Motor neuron (in vitro differentiated cells): ENCODE measurements around the gene GREB1L. TPM values are rescaled to one million over a fixed set of nuclear protein-coding genes. Genes with fewer than 3 reads are reported as not detected.

Experiments
- ATAC-seq, 8 experiments: fragments of 200-7000 bp; cut with Tn5 transposase; replicated peaks in 6 of 8; 2 replicates each; pipeline ENCODE4 v1.8.0; 2021; ENCODE audit warnings: mild to moderate bottlenecking in 8 of 8, moderate library complexity in 8 of 8
- H3K27ac ChIP-seq, 2 donors: fragments of 250-450 bp; sonication (Bioruptor Pico); 2 replicates each; pipeline ENCODE4 v1.9.0; 2021; ENCODE audit warnings: antibody characterized with exemption in 2 of 2, mild to moderate bottlenecking in 2 of 2, moderate library complexity in 1 of 2
- H3K4me1 ChIP-seq, 2 donors: fragments of 250-450 bp; sonication (Bioruptor Pico); replicated peaks in 1 of 2; 2 replicates each; pipeline ENCODE4 v1.6.1; 2021; ENCODE audit warnings: antibody characterized with exemption in 2 of 2, mild to moderate bottlenecking in 2 of 2, moderate library complexity in 1 of 2
- H3K4me3 ChIP-seq, 5 donors: fragments of 250-450 bp; sonication (Bioruptor Pico); 2 replicates each; pipeline ENCODE4 v1.9.0; 2021; ENCODE audit warnings: antibody characterized with exemption in 5 of 5, mild to moderate bottlenecking in 5 of 5, moderate library complexity in 4 of 5
- WGBS, 10 experiments: fragments of 450-650 bp; shearing (Covaris generic); methylation state at CpG; one replicate each; pipeline ENCODE4 v1.0.0; 2022; 5-methylcytosine and 5-hydroxymethylcytosine counted together
- in situ Hi-C, 9 experiments: fragments of 400-800 bp; cut with MboI; loops; one replicate each; pipeline ENCODE4 v1.15.0; 2021; ENCODE audit warnings: low sequenced_read_pairs in 9 of 9, low pct_unique_long_range_greater_than_20kb in 2 of 9; ENCODE audit not compliant: unreplicated experiment in 9 of 9
- total RNA-seq, 8 experiments: library from RNA; unstranded; fragments of 300-600 nt; gene quantifications; 2 replicates each; pipeline versions ENCODE4 v1.2.3 to v1.2.4, GENCODE V29; 2022

GREB1L gene
- total RNA-seq, 8 experiments from 2014 or later: 0.36 to 39.3 (median 13.2) TPM

- H3K27ac ChIP-seq: no peak overlapping the region
- H3K4me3 ChIP-seq: no peak overlapping the region
- ATAC-seq: peak in 2 of 8 experiments; percentile 71 to 78
- peaks cover 0 to 7% of the 10 kb centered on the region in 2 donors for H3K4me1 ChIP-seq
- in situ Hi-C loops: loop anchor here in 8 of 9 experiments (5.0 to 25.0 kb wide), 6 partner anchors 223 to 261 kb away; no protein-coding TSS in a partner anchor
These were observed 206.3 kb downstream of the GREB1L start for GRCh38 chr18:21448299-21448698.

- H3K4me3 ChIP-seq: no peak overlapping the region
- peak in 1 of 8 experiments; percentile 16 for ATAC-seq
- H3K4me1 ChIP-seq: peaks cover 0 to 8% of the 10 kb centered on the region in 2 donors
- WGBS, 10 experiments: 26 to 86% (median 63%) methylated on average over 2 to 5 of the region's 5 CpGs; no CpG with 5 or more reads in 2 of the 10 experiments
- H3K27ac ChIP-seq: no peak overlapping the region
- in situ Hi-C loops: loop anchor here in 8 of 9 experiments (5.0 to 25.0 kb wide), 6 partner anchors 225 to 262 kb away; no protein-coding TSS in a partner anchor
These were observed 207.6 kb downstream of the GREB1L start for GRCh38 chr18:21449367-21450290.

GRCh38 chr18:21450503-21450902 is 208.5 kb downstream of the GREB1L start:
- 21 to 100% (median 68%) methylated on average over 1 to 2 of the region's 2 CpGs; no CpG with 5 or more reads in 2 of the 10 experiments for WGBS, 10 experiments
- in situ Hi-C loops: no loop called here
- H3K4me3 ChIP-seq: no peak overlapping the region
- ATAC-seq: no peak
- H3K4me1 ChIP-seq: peaks cover 0 to 8% of the 10 kb centered on the region in 2 donors
- H3K27ac ChIP-seq: no peak overlapping the region

- Histone ChIP-seq H3K27ac (no peak overlapping the region), H3K4me1 (peaks cover 0 to 8% of the 10 kb centered on the region in 2 donors), H3K4me3 (no peak overlapping the region)
- in situ Hi-C loops: no loop called here
- no peak for ATAC-seq
- 56 to 100% (median 84%) methylated on average over 1 of the region's 1 CpG; no CpG with 5 or more reads in 4 of the 10 experiments for WGBS, 10 experiments
These were observed 208.9 kb downstream of the GREB1L start for GRCh38 chr18:21450913-21451312.

- no peak overlapping the region for H3K4me3 ChIP-seq
- 0 to 100% (median 96%) methylated on average over 1 to 2 of the region's 2 CpGs; no CpG with 5 or more reads in 2 of the 10 experiments for WGBS, 10 experiments
- in situ Hi-C loops: no loop called here
- H3K27ac ChIP-seq: no peak overlapping the region
- ATAC-seq: no peak
- peaks cover 0 to 8% of the 10 kb centered on the region in 2 donors for H3K4me1 ChIP-seq
These were observed 209.8 kb downstream of the GREB1L start for GRCh38 chr18:21451851-21452250.

GRCh38 chr18:21452276-21452780 is 210.3 kb downstream of the GREB1L start:
- H3K4me1 ChIP-seq: peaks cover 0 to 8% of the 10 kb centered on the region in 2 donors
- whole genome bisulfite sequencing, 10 experiments: 25 to 100% (median 80%) methylated on average over 1 to 2 of the region's 2 CpGs; no CpG with 5 or more reads in 3 of the 10 experiments
- no peak for ATAC-seq
- in situ Hi-C loops: no loop called here
- no peak overlapping the region for H3K4me3 ChIP-seq
- H3K27ac ChIP-seq: no peak overlapping the region

- Histone ChIP-seq H3K4me3 (no peak overlapping the region), H3K27ac (no peak overlapping the region), H3K4me1 (peaks cover 0 to 8% of the 10 kb centered on the region in 2 donors)
- in situ Hi-C loops: no loop called here
- WGBS, 10 experiments: 0 to 100% (median 49%) methylated on average over 2 to 4 of the region's 4 CpGs
- ATAC-seq: peak in 2 of 8 experiments; percentile 32 to 35
These were observed 210.9 kb downstream of the GREB1L start for GRCh38 chr18:21452796-21453510.

GRCh38 chr18:21453511-21453901 is 211.5 kb downstream of the GREB1L start:
- Histone ChIP-seq H3K4me1 (peaks cover 0 to 8% of the 10 kb centered on the region in 2 donors), H3K27ac (no peak overlapping the region), H3K4me3 (no peak overlapping the region)
- ATAC-seq: peak in 5 of 8 experiments; percentile 78 to 98 (median 95)
- in situ Hi-C loops: no loop called here
- 27 to 100% (median 70%) methylated on average over 1 to 6 of the region's 6 CpGs; no CpG with 5 or more reads in 2 of the 10 experiments for WGBS, 10 experiments

GRCh38 chr18:21454725-21455124 is 212.7 kb downstream of the GREB1L start:
- Histone ChIP-seq H3K4me3 (no peak overlapping the region), H3K4me1 (peaks cover 0 to 8% of the 10 kb centered on the region in 2 donors), H3K27ac (no peak overlapping the region)
- in situ Hi-C loops: no loop called here
- WGBS, 10 experiments: 56 to 100% (median 84%) methylated on average over 2 to 5 of the region's 5 CpGs
- no peak for ATAC-seq

GRCh38 chr18:21456428-21457178 is 214.6 kb downstream of the GREB1L start:
- in situ Hi-C loops: no loop called here
- no peak overlapping the region for H3K4me3 ChIP-seq
- H3K27ac ChIP-seq: no peak overlapping the region
- H3K4me1 ChIP-seq: peaks cover 0 to 8% of the 10 kb centered on the region in 2 donors
- 60 to 100% (median 86%) methylated on average over 1 to 5 of the region's 5 CpGs for WGBS, 10 experiments
- no peak for ATAC-seq

GRCh38 chr18:21457179-21457535 is 215.1 kb downstream of the GREB1L start:
- no peak for ATAC-seq
- H3K4me1 ChIP-seq: peaks cover 0 to 8% of the 10 kb centered on the region in 2 donors
- H3K4me3 ChIP-seq: no peak overlapping the region
- in situ Hi-C loops: no loop called here
- H3K27ac ChIP-seq: no peak overlapping the region

GRCh38 chr18:21458310-21458709 is 216.3 kb downstream of the GREB1L start:
- no peak for ATAC-seq
- Histone ChIP-seq H3K4me3 (no peak overlapping the region), H3K27ac (no peak overlapping the region), H3K4me1 (peaks cover 0 to under 1% of the 10 kb centered on the region in 2 donors)
- WGBS, 10 experiments: 0 to 100% (median 70%) methylated on average over 1 of the region's 1 CpG; no CpG with 5 or more reads in 2 of the 10 experiments
- in situ Hi-C loops: no loop called here
